KBM-7 (cell line): ENCODE results near the gene DENND1A.
"Not testable (repeated sequence)": the region's sequence is repeated elsewhere in the genome, so short reads cannot be mapped to it uniquely, and the experiment has no call there.

Experiments used
- DNase-seq: peaks from one replicate; pipeline ENCODE4 v3.0.0-alpha.2; 2015
- in situ Hi-C: fragments of 300-500 bp; cut with MboI; formaldehyde crosslinking; loops from 2 replicates; pipeline ENCODE4 v1.14.3; 2020; ENCODE audit warnings: low sequenced_read_pairs, low pct_unique_long_range_greater_than_20kb, mixed read lengths

Gene DENND1A

GRCh38 chr9:123654994-123655637 is 274.8 kb downstream of the DENND1A start:
- in situ Hi-C loops, result no loop called here
- no peak for DNase-seq

- in situ Hi-C loops, result no loop called here
Measured at GRCh38 chr9:123654218-123654993, 275.5 kb downstream of the DENND1A start.

DNA sequence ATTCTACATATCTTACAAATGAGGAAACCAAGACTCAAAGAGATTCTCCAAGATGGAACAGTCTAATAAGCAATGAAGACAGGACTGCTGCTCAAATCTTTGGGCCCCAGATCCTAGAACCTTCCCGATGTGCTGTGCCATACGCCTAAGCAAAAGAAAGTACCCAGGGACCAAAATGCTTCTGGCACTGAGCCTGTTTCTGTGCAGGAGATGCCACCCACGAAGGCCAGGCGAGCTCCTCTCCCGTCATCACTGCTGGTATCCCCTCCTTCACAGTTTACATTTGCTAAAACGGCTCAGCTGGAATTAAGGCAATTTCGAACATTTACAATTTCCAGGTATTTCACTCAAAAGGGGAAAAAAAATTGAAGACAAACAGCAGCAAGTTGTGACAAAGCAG is 277.5 kb downstream of the DENND1A start:
- in situ Hi-C loops, result no loop called here
- DNase-seq, result no peak

More at GRCh38 chr9:123654218-123654993, 275.5 kb downstream of the DENND1A start:
- no peak for DNase-seq

- no peak for DNase-seq
- in situ Hi-C loops, result no loop called here
Measured at GRCh38 chr9:123651871-123652270, 278.1 kb downstream of the DENND1A start.

GRCh38 chr9:123651273-123651672 is 278.7 kb downstream of the DENND1A start:
- DNase-seq, result no peak
- in situ Hi-C loops, result no loop called here

DNA sequence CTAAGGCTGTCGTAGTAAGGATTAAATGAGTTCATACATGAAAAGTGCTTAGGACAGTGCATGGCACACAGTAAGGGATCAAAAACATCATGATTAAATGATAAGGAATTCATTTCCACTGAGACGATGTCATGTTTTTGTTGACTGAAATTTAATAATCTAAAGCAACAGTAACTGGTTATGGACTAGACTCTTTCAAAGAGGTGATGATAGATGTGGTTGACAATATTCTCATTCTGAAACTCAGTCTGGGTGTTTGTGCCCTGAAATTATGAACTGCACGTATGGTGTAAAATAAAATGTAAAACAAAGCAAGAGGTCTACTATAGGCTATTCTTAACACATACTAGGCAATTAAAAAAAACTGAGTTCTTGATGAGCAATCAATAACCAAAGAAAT is 280.0 kb downstream of the DENND1A start:
- no peak for DNase-seq
- in situ Hi-C loops, result no loop called here

DNA sequence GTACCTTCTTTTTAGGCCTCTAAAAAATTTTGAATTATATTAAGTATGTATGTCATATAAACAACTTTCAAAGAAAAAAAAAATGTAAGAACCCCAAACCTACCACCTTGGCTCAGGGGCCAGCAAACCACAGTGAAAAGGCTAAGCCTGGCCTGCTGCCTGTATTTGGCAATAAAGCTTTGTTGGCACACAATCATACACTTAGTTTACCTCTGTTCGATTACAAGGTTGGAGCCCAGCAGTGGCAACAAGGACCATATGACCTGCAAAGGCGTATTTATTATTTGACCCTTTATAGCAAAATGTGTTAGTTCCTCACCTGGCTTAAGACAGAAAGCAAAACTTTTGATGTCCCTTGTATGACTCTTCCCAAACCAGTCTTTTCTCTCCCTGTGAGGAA is 282.8 kb downstream of the DENND1A start:
- in situ Hi-C loops, result no loop called here
- no peak for DNase-seq

DNA sequence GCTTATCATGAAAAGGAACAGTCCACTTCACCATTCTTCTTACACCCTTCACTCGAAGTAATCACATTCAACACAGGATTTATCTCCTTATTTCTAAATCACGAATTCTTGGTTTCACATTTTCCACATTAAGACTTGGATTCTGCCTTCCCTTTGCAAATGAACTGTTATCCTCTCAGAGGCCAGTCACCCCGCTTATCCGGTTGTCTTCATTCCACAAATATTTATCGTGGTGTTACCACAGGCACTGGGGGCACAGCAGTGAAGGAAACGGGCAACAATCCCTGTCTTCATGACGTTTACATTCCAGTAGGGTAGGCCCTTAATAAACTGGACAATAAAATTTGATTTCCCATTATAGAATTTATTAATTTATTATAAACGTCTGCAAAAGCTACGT is 284.2 kb downstream of the DENND1A start:
- in situ Hi-C loops, result no loop called here

DNA sequence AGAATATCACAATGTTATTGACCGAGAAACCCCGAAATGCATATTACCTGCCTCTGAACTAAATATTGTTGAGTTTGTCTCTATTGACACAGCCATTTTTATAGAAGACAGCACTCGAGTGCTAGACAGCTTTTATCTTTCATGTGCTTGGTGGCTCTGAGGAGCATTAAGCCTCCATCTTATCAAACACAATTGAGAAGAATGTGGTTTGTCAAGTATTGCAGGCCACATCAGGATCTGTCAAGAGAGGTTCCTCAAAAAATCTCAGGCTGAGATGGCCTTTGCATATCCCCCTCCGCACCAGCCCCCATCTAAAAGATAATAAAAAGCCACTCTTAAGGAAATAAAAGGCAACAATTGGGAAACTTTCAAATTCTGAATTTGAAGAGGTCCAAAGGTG is 284.8 kb downstream of the DENND1A start:
- DNase-seq, result no peak

More for the DNA sequence above, 284.2 kb downstream of the DENND1A start:
- DNase-seq, result no peak

GRCh38 chr9:123643518-123643917 is 286.4 kb downstream of the DENND1A start:
- no peak for DNase-seq
- in situ Hi-C loops, result no loop called here

More for the DNA sequence above, 284.8 kb downstream of the DENND1A start:
- in situ Hi-C loops, result no loop called here

DNA sequence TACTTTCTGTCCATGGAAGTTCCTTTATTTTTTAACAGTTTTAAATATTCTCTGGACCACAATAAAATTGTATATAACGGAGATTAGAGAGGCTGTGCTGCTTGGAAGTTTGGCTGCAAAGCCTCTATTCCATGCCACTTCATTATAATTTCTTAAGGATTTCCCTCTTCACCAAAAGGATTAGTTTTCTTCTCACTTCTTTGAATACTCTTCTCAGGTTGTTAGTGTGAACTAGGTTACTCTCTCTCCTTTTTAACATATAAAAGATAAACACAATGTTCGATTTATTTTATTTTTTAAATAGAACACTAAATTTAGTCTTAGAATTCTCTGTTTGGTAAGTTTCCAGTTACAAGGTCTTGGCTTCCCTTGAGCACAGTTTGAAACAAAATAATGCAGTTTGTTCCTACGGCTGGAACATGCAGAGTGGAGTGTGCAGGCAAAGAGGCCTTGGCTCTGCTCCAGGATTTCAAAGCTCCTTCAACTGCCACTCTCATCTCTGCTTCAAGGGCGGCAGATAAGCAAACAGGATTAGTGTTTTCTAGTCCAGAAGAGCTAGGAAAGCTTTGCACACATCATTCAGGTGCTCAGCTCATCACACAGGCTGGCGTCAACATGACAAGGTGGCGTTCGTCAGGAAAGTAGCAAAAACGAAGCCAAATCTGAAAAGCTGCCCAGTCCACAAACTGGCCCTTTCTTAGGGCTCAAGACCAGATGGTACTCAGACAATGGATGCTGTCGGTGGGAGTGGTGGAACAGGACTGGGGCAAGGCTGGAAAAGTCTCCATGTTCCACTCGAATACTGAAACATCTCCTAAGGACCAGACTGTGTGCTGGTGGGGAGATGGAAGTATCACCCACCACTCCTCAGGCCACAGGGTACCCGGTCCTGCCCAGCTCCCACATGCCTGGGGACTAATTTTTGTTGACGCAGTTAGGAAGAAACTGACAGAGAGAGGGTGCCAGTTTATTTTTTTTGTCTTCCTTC is 287.3 kb downstream of the DENND1A start:
- DNase-seq, result no peak
- in situ Hi-C loops, result no loop called here

- DNase-seq, result no peak
- in situ Hi-C loops, result no loop called here
Measured at GRCh38 chr9:123640792-123641222, 289.1 kb downstream of the DENND1A start.

- in situ Hi-C loops, result no loop called here
- no peak for DNase-seq
Measured at GRCh38 chr9:123639743-123640142, 290.2 kb downstream of the DENND1A start.

DNA sequence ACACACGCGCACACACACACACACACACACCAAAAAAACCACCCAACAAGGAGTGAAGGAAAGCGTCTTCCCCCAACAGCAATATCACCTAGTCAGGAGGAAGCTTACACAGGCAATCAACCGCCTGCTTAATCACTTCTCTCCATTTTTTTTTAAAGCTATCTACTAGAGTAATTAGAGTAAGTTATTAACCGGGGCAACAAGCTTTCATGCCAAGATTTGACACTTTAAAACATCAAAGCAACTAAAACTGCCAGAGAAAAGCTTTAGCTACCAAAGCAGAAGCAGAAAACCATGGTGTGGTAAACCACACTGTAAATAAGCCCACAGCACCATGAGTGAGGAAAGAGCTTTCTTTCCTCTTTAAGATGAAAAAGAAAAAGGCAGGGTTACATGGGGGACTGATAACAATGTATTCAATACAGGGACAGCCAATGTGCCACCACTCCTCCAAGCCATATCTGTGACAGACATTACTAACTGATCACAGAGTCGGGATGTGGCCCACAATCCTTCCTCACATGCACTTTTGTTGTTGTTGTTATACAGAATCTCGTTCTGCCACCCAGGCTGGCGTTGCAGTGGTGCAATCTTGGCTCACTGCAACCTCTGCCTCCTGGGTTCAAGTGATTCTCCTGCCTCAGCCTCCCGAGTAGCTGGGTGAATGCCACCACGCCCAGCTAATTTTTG is 291.8 kb downstream of the DENND1A start:
- peak; percentile 86 for DNase-seq
- in situ Hi-C loops, result no loop called here

GRCh38 chr9:123637606-123637944 is 292.4 kb downstream of the DENND1A start:
- DNase-seq, result no peak
- in situ Hi-C loops, result no loop called here

DNA sequence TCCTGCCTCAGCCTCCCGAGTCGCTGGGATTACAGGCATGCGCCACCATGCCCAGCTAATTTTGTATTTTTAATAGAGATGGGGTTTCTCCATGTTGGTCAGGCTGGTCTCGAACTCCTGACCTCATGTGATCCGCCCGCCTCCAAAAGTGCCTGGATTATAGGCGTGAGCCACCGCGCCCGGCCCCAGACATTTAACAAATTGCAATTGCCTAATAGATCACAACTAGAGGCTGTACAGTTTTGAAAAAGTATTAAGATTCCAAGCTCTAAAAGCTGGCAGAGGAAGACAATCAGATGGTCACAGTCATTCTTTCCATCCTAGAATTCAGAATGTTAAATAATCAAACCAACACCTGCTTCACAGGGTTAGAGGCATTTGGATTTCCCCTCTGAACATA is 293.1 kb downstream of the DENND1A start:
- in situ Hi-C loops, DNase-seq: not testable (repeated sequence)

- no peak for DNase-seq
- in situ Hi-C loops, result no loop called here
Measured at GRCh38 chr9:123631862-123632261, 298.1 kb downstream of the DENND1A start.

GRCh38 chr9:123630233-123630632 is 299.7 kb downstream of the DENND1A start:
- in situ Hi-C loops, result no loop called here
- no peak for DNase-seq

- no peak for DNase-seq
- in situ Hi-C loops, result no loop called here
Measured at GRCh38 chr9:123629531-123629930, 300.4 kb downstream of the DENND1A start.
